HG02981 (cell line): ENCODE data around the gene UGT2B17.

Experiments
- ATAC-seq: cut with Tn5 transposase; IDR thresholded peaks from one replicate; pipeline ENCODE4 v1.9.1; 2021; ENCODE audit warnings: mild to moderate bottlenecking, moderate library complexity; ENCODE audit not compliant: unreplicated experiment

The UGT2B17 gene

DNA sequence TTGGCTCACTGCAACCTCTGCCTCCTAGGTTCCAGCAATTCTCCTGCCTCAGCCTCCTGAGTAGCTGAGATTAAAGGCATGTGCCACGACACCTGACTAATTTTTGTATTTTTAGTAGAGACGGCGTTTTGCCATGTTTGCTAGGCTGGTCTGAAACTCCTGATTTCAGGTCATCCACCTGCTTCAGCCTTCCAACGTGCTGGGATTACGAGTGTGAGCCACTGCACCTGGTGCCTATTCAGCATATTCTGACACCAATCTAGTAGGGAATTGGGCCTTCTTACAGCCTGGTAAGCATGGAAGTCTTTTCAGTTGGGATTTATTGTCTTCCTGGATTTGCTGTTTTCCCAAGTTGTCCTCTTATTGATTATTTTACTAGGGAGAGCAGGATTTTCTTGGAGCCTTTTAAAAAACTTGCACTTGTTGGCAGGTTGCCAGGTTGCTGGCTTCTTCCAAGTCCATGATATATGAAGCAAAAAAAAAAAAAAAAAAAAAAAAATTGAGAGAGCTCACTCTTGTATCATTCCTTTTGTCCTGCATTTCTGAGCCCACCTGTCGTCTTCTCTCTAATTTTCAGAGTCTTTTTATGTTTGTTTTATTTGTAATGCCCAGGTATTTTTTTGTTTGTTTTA, 85.2 kb downstream of the UGT2B17 start:
- no peak for ATAC-seq

DNA sequence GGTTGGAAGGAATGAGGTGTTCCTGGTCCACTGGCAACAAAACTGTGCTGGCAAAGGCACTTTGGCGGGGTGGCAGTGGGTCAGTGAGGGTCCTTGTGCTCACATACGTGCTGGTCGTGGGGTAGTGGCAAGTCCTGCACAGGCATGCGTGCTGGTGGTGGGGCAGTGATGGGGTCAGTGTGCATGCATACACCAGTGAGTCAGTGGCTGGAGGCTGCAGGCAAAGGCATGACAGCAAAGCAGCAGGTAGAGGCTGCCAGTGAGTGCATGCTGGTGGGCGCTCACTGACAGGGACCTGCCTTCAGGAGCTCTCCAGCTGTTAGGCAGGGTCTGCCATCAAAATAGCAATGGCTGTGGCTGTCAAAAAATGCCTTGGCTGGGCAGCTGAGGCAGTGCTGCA, 86.8 kb downstream of the UGT2B17 start:
- no peak for ATAC-seq
